HEK293 (cell line): ENCODE measurements around the gene CCSER1.

Source experiments
- CTCF ChIA-PET: fragments of 350-600 bp; formaldehyde crosslinking; extraction: SDS; loops from one replicate; lab custom pipeline; 2021; ENCODE audit warnings: antibody characterized with exemption; lab: Yijun Ruan, JAX
- POLR2A ChIA-PET: fragments of 300-600 bp; formaldehyde crosslinking; extraction: SDS; loops from one replicate; lab custom pipeline; 2020; ENCODE audit warnings: antibody characterized with exemption, inconsistent platforms; lab: Yijun Ruan, JAX
- H3K27ac ChIP-seq: fragments of 200-500 bp; sonication (Bioruptor generic); 2 replicates; pipeline ENCODE4 v1.5.1; 2014; ENCODE audit warnings: low read depth, low read length, control low read depth, inconsistent platforms; ENCODE audit errors: extremely low read depth
- H3K36me3 ChIP-seq, 2 experiments: fragments of 200-500 bp in 1 of 2; sonication (Bioruptor generic) in 1 of 2; 1 replicate in 1 of 2; 2 replicates in 1 of 2; pipeline ENCODE4 v1.5.1; 2014 to 2017; ENCODE audit warnings: inconsistent platforms in 2 of 2, low read length in 2 of 2; ENCODE audit not compliant: control insufficient read depth in 2 of 2, insufficient read depth in 1 of 2
- H3K4me1 ChIP-seq: fragments of 200-500 bp; sonication (Bioruptor generic); 2 replicates; pipeline ENCODE4 v1.5.1; 2014; ENCODE audit warnings: mild to moderate bottlenecking, low read length, inconsistent platforms; ENCODE audit not compliant: control insufficient read depth, insufficient read depth
- H3K4me3 ChIP-seq: 2 replicates; pipeline ENCODE4 v1.5.1; 2011; ENCODE audit warnings: low read depth, mild to moderate bottlenecking, control low read depth, low read length, moderate library complexity
- H3K9me3 ChIP-seq: fragments of 200-500 bp; sonication (Bioruptor generic); 2 replicates; pipeline ENCODE4 v1.5.1; 2014; ENCODE audit warnings: low read depth, low read length, inconsistent platforms; ENCODE audit not compliant: control insufficient read depth, insufficient read depth
- HOXD13 ChIP-seq: sonication (generic); formaldehyde crosslinking; IDR thresholded peaks from 2 replicates; pipeline ENCODE4 v1.8.0; 2022; ENCODE audit warnings: missing genetic modification reagents, borderline replicate concordance
- KLF8 ChIP-seq: fragments of 450-650 bp; formaldehyde crosslinking; IDR thresholded peaks from 2 replicates; pipeline ENCODE4 v1.5.1; 2016; ENCODE audit warnings: missing biosample characterization, missing genetic modification characterization
- REPIN1 ChIP-seq: fragments of 450-650 bp; formaldehyde crosslinking; IDR thresholded peaks from 2 replicates; pipeline ENCODE4 v1.5.1; 2017; ENCODE audit warnings: missing biosample characterization, missing genetic modification characterization, low read depth
- SALL2 ChIP-seq: fragments of 450-650 bp; formaldehyde crosslinking; IDR thresholded peaks from 2 replicates; pipeline ENCODE4 v1.5.0; 2017; ENCODE audit warnings: missing biosample characterization, mild to moderate bottlenecking, missing genetic modification characterization, borderline replicate concordance
- SETDB1 ChIP-seq: IDR thresholded peaks from one replicate; pipeline ENCODE4 v1.6.1; 2017; ENCODE audit warnings: mild to moderate bottlenecking, low read length, moderate library complexity, mixed read lengths; ENCODE audit not compliant: insufficient read length
- TCF7L2 ChIP-seq: IDR thresholded peaks from 2 replicates; pipeline ENCODE4 v1.6.1; 2011; ENCODE audit warnings: low read depth, mild to moderate bottlenecking, inconsistent platforms, low read length, moderate library complexity, borderline replicate concordance
- ZFP3 ChIP-seq: fragments of 450-650 bp; formaldehyde crosslinking; IDR thresholded peaks from 2 replicates; pipeline ENCODE4 v1.5.1; 2016; ENCODE audit warnings: low read depth, missing biosample characterization, missing genetic modification characterization
- ZNF112 ChIP-seq: fragments of 450-650 bp; formaldehyde crosslinking; IDR thresholded peaks from 2 replicates; pipeline ENCODE4 v1.5.0; 2017; ENCODE audit warnings: missing biosample characterization, missing genetic modification characterization
- ZNF114 ChIP-seq: fragments of 450-650 bp; formaldehyde crosslinking; IDR thresholded peaks from 2 replicates; pipeline ENCODE4 v1.5.0; 2017; ENCODE audit warnings: missing biosample characterization, missing genetic modification characterization
- ZNF239 ChIP-seq: fragments of 450-650 bp; formaldehyde crosslinking; IDR thresholded peaks from 2 replicates; pipeline ENCODE4 v1.5.1; 2016; ENCODE audit warnings: missing biosample characterization, missing genetic modification characterization
- ZNF248 ChIP-seq: fragments of 450-650 bp; formaldehyde crosslinking; IDR thresholded peaks from 2 replicates; pipeline ENCODE4 v1.5.1; 2017; ENCODE audit warnings: missing biosample characterization, missing genetic modification characterization
- ZNF311 ChIP-seq: fragments of 450-650 bp; formaldehyde crosslinking; IDR thresholded peaks from 2 replicates; pipeline ENCODE4 v1.5.1; 2017; ENCODE audit warnings: missing biosample characterization, missing genetic modification characterization, borderline replicate concordance
- ZNF394 ChIP-seq: fragments of 450-650 bp; formaldehyde crosslinking; IDR thresholded peaks from 2 replicates; pipeline ENCODE4 v1.5.1; 2016; ENCODE audit warnings: missing biosample characterization, missing genetic modification characterization, mild to moderate bottlenecking, moderate library complexity, borderline replicate concordance
- ZNF48 ChIP-seq: fragments of 450-650 bp; formaldehyde crosslinking; IDR thresholded peaks from 2 replicates; pipeline ENCODE4 v1.5.1; 2016; ENCODE audit warnings: missing biosample characterization, missing genetic modification characterization
- ZNF585B ChIP-seq: fragments of 450-650 bp; formaldehyde crosslinking; IDR thresholded peaks from 2 replicates; pipeline ENCODE4 v1.5.1; 2016; ENCODE audit warnings: missing biosample characterization, missing genetic modification characterization
- ZNF600 ChIP-seq: fragments of 450-650 bp; formaldehyde crosslinking; IDR thresholded peaks from 2 replicates; pipeline ENCODE4 v1.5.1; 2016; ENCODE audit warnings: missing biosample characterization, missing genetic modification characterization
- ZNF624 ChIP-seq: fragments of 450-650 bp; formaldehyde crosslinking; IDR thresholded peaks from 2 replicates; pipeline ENCODE4 v1.5.1; 2017; ENCODE audit warnings: missing biosample characterization, missing genetic modification characterization
- ZNF654 ChIP-seq: fragments of 450-650 bp; formaldehyde crosslinking; IDR thresholded peaks from 2 replicates; pipeline ENCODE4 v1.5.1; 2016; ENCODE audit warnings: low read depth, missing biosample characterization, missing genetic modification characterization
- ZNF76 ChIP-seq: fragments of 450-650 bp; formaldehyde crosslinking; IDR thresholded peaks from 2 replicates; pipeline ENCODE4; 2016; ENCODE audit warnings: low read depth, missing biosample characterization, missing genetic modification characterization, borderline replicate concordance
- ZNF777 ChIP-seq: fragments of 450-650 bp; formaldehyde crosslinking; IDR thresholded peaks from 2 replicates; pipeline ENCODE4 v1.5.1; 2017; ENCODE audit warnings: missing biosample characterization, missing genetic modification characterization, borderline replicate concordance
- ZNF792 ChIP-seq: fragments of 450-650 bp; formaldehyde crosslinking; IDR thresholded peaks from 2 replicates; pipeline ENCODE4 v1.5.1; 2016; ENCODE audit warnings: missing biosample characterization, missing genetic modification characterization
- ZXDB ChIP-seq: fragments of 450-650 bp; formaldehyde crosslinking; IDR thresholded peaks from 2 replicates; pipeline ENCODE4 v1.5.1; 2016; ENCODE audit warnings: missing biosample characterization, missing genetic modification characterization
- TF ChIP-seq, protein P1 (sequence below): fragments of 450-650 bp; formaldehyde crosslinking; IDR thresholded peaks from 2 replicates; pipeline ENCODE4 v1.5.1; 2016; ENCODE audit warnings: missing biosample characterization, missing genetic modification characterization
- TF ChIP-seq, protein P2 (sequence below): fragments of 450-650 bp; formaldehyde crosslinking; IDR thresholded peaks from 2 replicates; pipeline ENCODE4 v1.5.1; 2016; ENCODE audit warnings: missing biosample characterization, missing genetic modification characterization
- TF ChIP-seq, protein P3 (sequence below): fragments of 450-650 bp; formaldehyde crosslinking; IDR thresholded peaks from 2 replicates; pipeline ENCODE4 v1.5.1; 2016; ENCODE audit warnings: missing biosample characterization, missing genetic modification characterization
- TF ChIP-seq, protein P4 (sequence below): fragments of 450-650 bp; formaldehyde crosslinking; IDR thresholded peaks from 2 replicates; pipeline ENCODE4 v1.5.1; 2016; ENCODE audit warnings: missing biosample characterization, missing genetic modification characterization
- TF ChIP-seq, protein P5 (sequence below): IDR thresholded peaks from 2 replicates; pipeline ENCODE4 v1.6.1; 2011; ENCODE audit warnings: mild to moderate bottlenecking, low read depth, low read length, borderline replicate concordance

CCSER1 gene

DNA sequence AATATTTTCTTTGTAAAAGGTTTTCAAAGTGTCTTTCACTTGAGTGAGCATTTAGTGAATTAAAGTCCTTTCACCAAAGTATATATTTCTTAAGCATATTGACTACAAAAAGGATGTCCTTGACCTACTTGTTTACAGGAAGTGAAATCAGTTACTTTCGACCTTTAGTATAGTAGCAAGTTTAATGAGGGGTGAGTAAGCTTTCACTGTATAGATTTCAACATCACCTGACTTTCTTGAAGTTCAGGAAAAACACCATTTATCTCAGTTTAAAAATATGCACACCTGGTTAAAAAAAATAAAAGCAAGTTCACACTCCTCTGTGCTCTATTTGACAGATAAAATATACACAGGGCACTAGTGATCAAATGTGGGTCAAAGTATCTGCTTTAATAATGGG, 88.1 kb downstream of the CCSER1 start:
- H3K4me3 ChIP-seq = no peak overlapping the region
- POLR2A ChIA-PET = no interaction called here
- no peak overlapping the region for H3K27ac ChIP-seq
- TF ChIP-seq ZNF248 (tag by site-specific recombination) (no peak), SETDB1 (no peak), SALL2 (tag by site-specific recombination) (no peak), ZNF654 (no peak), KLF8 (tag by site-specific recombination) (no peak), ZNF112 (tag by site-specific recombination) (no peak), ZNF114 (tag by site-specific recombination) (no peak), ZNF624 (no peak), ZNF48 (tag by site-specific recombination) (no peak), ZFP3 (tag by site-specific recombination) (no peak), HOXD13 (no peak), ZNF600 (no peak), ZNF76 (no peak), ZNF792 (tag by site-specific recombination) (no peak)
- TF ChIP-seq, protein P1, sequence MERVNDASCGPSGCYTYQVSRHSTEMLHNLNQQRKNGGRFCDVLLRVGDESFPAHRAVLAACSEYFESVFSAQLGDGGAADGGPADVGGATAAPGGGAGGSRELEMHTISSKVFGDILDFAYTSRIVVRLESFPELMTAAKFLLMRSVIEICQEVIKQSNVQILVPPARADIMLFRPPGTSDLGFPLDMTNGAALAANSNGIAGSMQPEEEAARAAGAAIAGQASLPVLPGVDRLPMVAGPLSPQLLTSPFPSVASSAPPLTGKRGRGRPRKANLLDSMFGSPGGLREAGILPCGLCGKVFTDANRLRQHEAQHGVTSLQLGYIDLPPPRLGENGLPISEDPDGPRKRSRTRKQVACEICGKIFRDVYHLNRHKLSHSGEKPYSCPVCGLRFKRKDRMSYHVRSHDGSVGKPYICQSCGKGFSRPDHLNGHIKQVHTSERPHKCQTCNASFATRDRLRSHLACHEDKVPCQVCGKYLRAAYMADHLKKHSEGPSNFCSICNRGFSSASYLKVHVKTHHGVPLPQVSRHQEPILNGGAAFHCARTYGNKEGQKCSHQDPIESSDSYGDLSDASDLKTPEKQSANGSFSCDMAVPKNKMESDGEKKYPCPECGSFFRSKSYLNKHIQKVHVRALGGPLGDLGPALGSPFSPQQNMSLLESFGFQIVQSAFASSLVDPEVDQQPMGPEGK (tag by site-specific recombination) = no peak
- TF ChIP-seq, protein P2, sequence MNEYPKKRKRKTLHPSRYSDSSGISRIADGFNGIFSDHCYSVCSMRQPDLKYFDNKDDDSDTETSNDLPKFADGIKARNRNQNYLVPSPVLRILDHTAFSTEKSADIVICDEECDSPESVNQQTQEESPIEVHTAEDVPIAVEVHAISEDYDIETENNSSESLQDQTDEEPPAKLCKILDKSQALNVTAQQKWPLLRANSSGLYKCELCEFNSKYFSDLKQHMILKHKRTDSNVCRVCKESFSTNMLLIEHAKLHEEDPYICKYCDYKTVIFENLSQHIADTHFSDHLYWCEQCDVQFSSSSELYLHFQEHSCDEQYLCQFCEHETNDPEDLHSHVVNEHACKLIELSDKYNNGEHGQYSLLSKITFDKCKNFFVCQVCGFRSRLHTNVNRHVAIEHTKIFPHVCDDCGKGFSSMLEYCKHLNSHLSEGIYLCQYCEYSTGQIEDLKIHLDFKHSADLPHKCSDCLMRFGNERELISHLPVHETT (tag by site-specific recombination) = no peak
- TF ChIP-seq, protein P3, sequence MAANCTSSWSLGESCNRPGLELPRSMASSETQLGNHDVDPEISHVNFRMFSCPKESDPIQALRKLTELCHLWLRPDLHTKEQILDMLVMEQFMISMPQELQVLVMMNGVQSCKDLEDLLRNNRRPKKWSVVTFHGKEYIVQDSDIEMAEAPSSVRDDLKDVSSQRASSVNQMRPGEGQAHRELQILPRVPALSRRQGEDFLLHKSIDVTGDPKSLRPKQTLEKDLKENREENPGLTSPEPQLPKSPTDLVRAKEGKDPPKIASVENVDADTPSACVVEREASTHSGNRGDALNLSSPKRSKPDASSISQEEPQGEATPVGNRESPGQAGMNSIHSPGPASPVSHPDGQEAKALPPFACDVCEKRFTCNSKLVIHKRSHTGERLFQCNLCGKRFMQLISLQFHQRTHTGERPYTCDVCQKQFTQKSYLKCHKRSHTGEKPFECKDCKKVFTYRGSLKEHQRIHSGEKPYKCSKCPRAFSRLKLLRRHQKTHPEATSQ (tag by site-specific recombination) = no peak
- TF ChIP-seq, protein P4, sequence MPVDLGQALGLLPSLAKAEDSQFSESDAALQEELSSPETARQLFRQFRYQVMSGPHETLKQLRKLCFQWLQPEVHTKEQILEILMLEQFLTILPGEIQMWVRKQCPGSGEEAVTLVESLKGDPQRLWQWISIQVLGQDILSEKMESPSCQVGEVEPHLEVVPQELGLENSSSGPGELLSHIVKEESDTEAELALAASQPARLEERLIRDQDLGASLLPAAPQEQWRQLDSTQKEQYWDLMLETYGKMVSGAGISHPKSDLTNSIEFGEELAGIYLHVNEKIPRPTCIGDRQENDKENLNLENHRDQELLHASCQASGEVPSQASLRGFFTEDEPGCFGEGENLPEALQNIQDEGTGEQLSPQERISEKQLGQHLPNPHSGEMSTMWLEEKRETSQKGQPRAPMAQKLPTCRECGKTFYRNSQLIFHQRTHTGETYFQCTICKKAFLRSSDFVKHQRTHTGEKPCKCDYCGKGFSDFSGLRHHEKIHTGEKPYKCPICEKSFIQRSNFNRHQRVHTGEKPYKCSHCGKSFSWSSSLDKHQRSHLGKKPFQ = no peak
- CTCF ChIA-PET = no interaction called here
- H3K4me1 ChIP-seq = no peaks in the 10 kb centered on the region
- no peaks in the 10 kb centered on the region for H3K36me3 ChIP-seq
- no peaks in the 10 kb centered on the region for H3K9me3 ChIP-seq

DNA sequence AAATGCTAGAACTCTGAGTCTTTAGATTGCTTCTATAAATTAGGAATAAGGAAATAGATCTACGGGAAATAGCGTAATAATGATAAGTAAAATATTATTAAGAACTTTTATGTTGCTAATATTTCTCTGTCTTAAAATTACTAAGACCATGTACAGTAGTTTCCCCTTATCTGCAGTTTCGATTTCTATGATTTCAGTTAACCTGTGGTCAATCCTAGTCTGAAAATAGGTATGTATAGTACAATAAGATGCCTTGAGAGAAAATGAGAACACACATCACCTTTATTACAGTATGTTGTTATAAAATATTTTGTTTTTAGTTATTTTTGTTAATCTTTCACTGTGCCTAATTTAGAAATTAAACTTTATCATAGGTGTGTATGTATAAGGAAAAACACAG, 92.6 kb downstream of the CCSER1 start:
- no peak overlapping the region for H3K4me3 ChIP-seq
- H3K9me3 ChIP-seq = no peaks in the 10 kb centered on the region
- H3K36me3 ChIP-seq = no peaks in the 10 kb centered on the region
- CTCF ChIA-PET = no interaction called here
- POLR2A ChIA-PET = no interaction called here
- H3K4me1 ChIP-seq = no peaks in the 10 kb centered on the region
- no peak overlapping the region for H3K27ac ChIP-seq
- TF ChIP-seq ZNF239 (no peak), TCF7L2 (no peak), ZNF311 (no peak), ZNF394 (tag by site-specific recombination) (no peak), ZXDB (tag by site-specific recombination) (no peak), ZNF777 (tag by site-specific recombination) (no peak), REPIN1 (tag by site-specific recombination) (no peak), ZNF585B (no peak)
- TF ChIP-seq, protein P5, sequence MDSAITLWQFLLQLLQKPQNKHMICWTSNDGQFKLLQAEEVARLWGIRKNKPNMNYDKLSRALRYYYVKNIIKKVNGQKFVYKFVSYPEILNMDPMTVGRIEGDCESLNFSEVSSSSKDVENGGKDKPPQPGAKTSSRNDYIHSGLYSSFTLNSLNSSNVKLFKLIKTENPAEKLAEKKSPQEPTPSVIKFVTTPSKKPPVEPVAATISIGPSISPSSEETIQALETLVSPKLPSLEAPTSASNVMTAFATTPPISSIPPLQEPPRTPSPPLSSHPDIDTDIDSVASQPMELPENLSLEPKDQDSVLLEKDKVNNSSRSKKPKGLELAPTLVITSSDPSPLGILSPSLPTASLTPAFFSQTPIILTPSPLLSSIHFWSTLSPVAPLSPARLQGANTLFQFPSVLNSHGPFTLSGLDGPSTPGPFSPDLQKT = no peak
